Activated CD4-positive, alpha-beta T cell treated with anti-CD3 and anti-CD28 coated beads for 1 hour (primary cell): ENCODE measurements around the gene TRIO.

Experiments used
- DNase-seq: peaks from one replicate; pipeline ENCODE4 v3.0.0-alpha.2; 2020

Gene TRIO

GRCh38 chr5:14212838-14213237, 69.7 kb downstream of the TRIO start:
- DNase-seq, result no peak

GRCh38 chr5:14213253-14213652, 70.1 kb downstream of the TRIO start:
- no peak for DNase-seq

- no peak for DNase-seq
Measured at GRCh38 chr5:14213813-14214585, 70.9 kb downstream of the TRIO start.

- DNase-seq, result no peak
Measured at GRCh38 chr5:14215901-14216300, 72.8 kb downstream of the TRIO start.

GRCh38 chr5:14216372-14216771, 73.2 kb downstream of the TRIO start:
- no peak for DNase-seq

GRCh38 chr5:14216902-14217301, 73.8 kb downstream of the TRIO start:
- DNase-seq, result no peak

GRCh38 chr5:14217587-14217986, 74.4 kb downstream of the TRIO start:
- DNase-seq, result no peak

GRCh38 chr5:14218011-14218410, 74.9 kb downstream of the TRIO start:
- DNase-seq, result no peak

GRCh38 chr5:14218480-14218879, 75.3 kb downstream of the TRIO start:
- DNase-seq, result no peak

- DNase-seq, result no peak
Measured at GRCh38 chr5:14218897-14219573, 75.9 kb downstream of the TRIO start.

- DNase-seq, result no peak
Measured at GRCh38 chr5:14219800-14220512, 76.8 kb downstream of the TRIO start.

GRCh38 chr5:14220642-14221041, 77.5 kb downstream of the TRIO start:
- DNase-seq, result no peak

GRCh38 chr5:14221732-14222131, 78.6 kb downstream of the TRIO start:
- no peak for DNase-seq

GRCh38 chr5:14222206-14222605, 79.1 kb downstream of the TRIO start:
- no peak for DNase-seq

GRCh38 chr5:14223372-14223771, 80.2 kb downstream of the TRIO start:
- DNase-seq, result no peak

- no peak for DNase-seq
Measured at GRCh38 chr5:14225173-14225834, 82.2 kb downstream of the TRIO start.

- no peak for DNase-seq
Measured at GRCh38 chr5:14226149-14226548, 83.0 kb downstream of the TRIO start.

GRCh38 chr5:14226554-14226953, 83.4 kb downstream of the TRIO start:
- no peak for DNase-seq

- no peak for DNase-seq
Measured at GRCh38 chr5:14226992-14227391, 83.8 kb downstream of the TRIO start.

- DNase-seq, result no peak
Measured at GRCh38 chr5:14227513-14227912, 84.4 kb downstream of the TRIO start.

- DNase-seq, result no peak
Measured at GRCh38 chr5:14228219-14228618, 85.1 kb downstream of the TRIO start.

- no peak for DNase-seq
Measured at GRCh38 chr5:14229181-14229580, 86.0 kb downstream of the TRIO start.

- no peak for DNase-seq
Measured at GRCh38 chr5:14229734-14230133, 86.6 kb downstream of the TRIO start.
